GM12878 (cell line): ENCODE data around the gene CCR7. TPM values are rescaled to one million over a fixed set of nuclear protein-coding genes. Genes with fewer than 3 reads are reported as not detected.

ENCODE experiments used
- ATAC-seq: fragments of 200-7000 bp; cut with Tn5 transposase; 3 replicates; pipeline ENCODE4 v1.9.1; 2020; ENCODE audit warnings: mild to moderate bottlenecking, moderate library complexity
- BruUV-seq: library from RNA; stranded (reverse); fragments of 400-500 nt; replicated peaks from 2 replicates; lab custom pipeline; 2021; lab: Mats Ljungman, UMichigan
- CTCF ChIA-PET: fragments of 300-600 bp; sonication (Branson Sonifier 250); formaldehyde crosslinking; extraction: SDS; loops from one replicate; lab custom pipeline; 2021; ENCODE audit warnings: inconsistent platforms; lab: Yijun Ruan, JAX
- POLR2A ChIA-PET: fragments of 350-600 bp; formaldehyde crosslinking; extraction: SDS; loops from one replicate; lab custom pipeline; 2021; ENCODE audit warnings: inconsistent platforms; lab: Charles Lee
- RAD21 ChIA-PET: fragments of 300-600 bp; sonication (Branson Sonifier 250); formaldehyde crosslinking; loops from one replicate; lab custom pipeline; 2023; ENCODE audit warnings: antibody characterized with exemption; ENCODE audit not compliant: unreplicated experiment; lab: Charles Lee
- SMC1A ChIA-PET: fragments of 300-600 bp; sonication (Branson Sonifier 250); formaldehyde crosslinking; loops from one replicate; lab custom pipeline; 2023; ENCODE audit not compliant: unreplicated experiment, uncharacterized antibody; lab: Charles Lee
- DNase-seq: peaks from one replicate; pipeline ENCODE4 v3.0.0-alpha.2; 2011; ENCODE audit warnings: low read depth, low spot score
- FAIRE-seq: peaks from 3 replicates; lab custom pipeline; 2011; peaks lifted over from hg19 to GRCh38; lab: Jason Lieb, UNC
- H2AFZ ChIP-seq: 2 replicates; pipeline ENCODE4 v1.6.0; 2011; ENCODE audit warnings: low read depth, low read length, control low read depth; ENCODE audit not compliant: control insufficient read depth
- H3K27ac ChIP-seq: 2 replicates; pipeline ENCODE4 v1.5.1; 2011; ENCODE audit warnings: control low read depth; ENCODE audit not compliant: control insufficient read depth, insufficient read depth
- H3K27me3 ChIP-seq, 2 experiments: replicated peaks in 1 of 2; 2 replicates each; pipeline versions ENCODE4 v1.6.0 to v1.6.1; 2011; ENCODE audit warnings: low read length in 1 of 2; ENCODE audit not compliant: control insufficient read depth in 2 of 2, insufficient read depth in 2 of 2
- H3K36me3 ChIP-seq, 2 experiments: 2 replicates each; pipeline ENCODE4 v1.5.1; 2011; ENCODE audit warnings: low read length in 1 of 2; ENCODE audit not compliant: control insufficient read depth in 2 of 2, insufficient read depth in 2 of 2
- H3K4me1 ChIP-seq: 2 replicates; pipeline ENCODE4 v1.6.1; 2011; ENCODE audit warnings: mild to moderate bottlenecking, low read length, moderate library complexity, mixed read lengths; ENCODE audit not compliant: control insufficient read depth, insufficient read depth
- H3K4me2 ChIP-seq: 2 replicates; pipeline ENCODE4 v1.6.0; 2011; ENCODE audit warnings: control low read depth; ENCODE audit not compliant: control insufficient read depth, insufficient read depth
- H3K4me3 ChIP-seq: fragments of 200-600 bp; sonication (generic); 2 replicates; pipeline ENCODE4 v1.5.1; 2016
- H3K79me2 ChIP-seq: 2 replicates; pipeline ENCODE4 v1.6.0; 2011; ENCODE audit warnings: low read length; ENCODE audit not compliant: control insufficient read depth, insufficient read depth
- H3K9ac ChIP-seq: 2 replicates; pipeline ENCODE4 v1.8.0; 2011; ENCODE audit warnings: low read length, control low read depth, mixed read lengths; ENCODE audit not compliant: control insufficient read depth, insufficient read depth
- H3K9me3 ChIP-seq: replicated peaks from 3 replicates; pipeline ENCODE4 v1.5.1; 2011; ENCODE audit warnings: mild to moderate bottlenecking, low read length; ENCODE audit not compliant: control insufficient read depth, insufficient read depth
- H4K20me1 ChIP-seq: 2 replicates; pipeline ENCODE4 v1.6.0; 2011; ENCODE audit not compliant: control insufficient read depth, insufficient read depth
- FOS ChIP-seq: IDR thresholded peaks from 3 replicates; pipeline ENCODE4 v1.6.1; 2011; ENCODE audit warnings: borderline replicate concordance; ENCODE audit not compliant: insufficient read length; ENCODE audit errors: extremely low read depth
- IKZF2 ChIP-seq, 2 experiments: fragments of 450-650 bp; IDR thresholded peaks; 2 replicates each; pipeline ENCODE4 v1.6.1; 2017; ENCODE audit warnings: mild to moderate bottlenecking in 2 of 2, moderate library complexity in 2 of 2
- JUNB ChIP-seq: IDR thresholded peaks from 2 replicates; pipeline ENCODE4 v1.6.1; 2016; ENCODE audit warnings: antibody characterized with exemption, mild to moderate bottlenecking
- POLR2AphosphoS2 ChIP-seq: IDR thresholded peaks from 2 replicates; pipeline ENCODE4 v1.6.1; 2011; ENCODE audit warnings: low read depth, mild to moderate bottlenecking, low read length, improper control_type of control experiment, moderate library complexity
- RB1 ChIP-seq: fragments of 450-650 bp; formaldehyde crosslinking; IDR thresholded peaks from 2 replicates; pipeline ENCODE4 v1.6.1; 2017; ENCODE audit warnings: mild to moderate bottlenecking, borderline replicate concordance
- SIN3A ChIP-seq: IDR thresholded peaks from 2 replicates; pipeline ENCODE4 v1.6.1; 2012; ENCODE audit warnings: low read depth, low read length, improper control_type of control experiment
- TCF3 ChIP-seq: IDR thresholded peaks from 2 replicates; pipeline ENCODE4 v1.6.1; 2012; ENCODE audit warnings: low read depth, mild to moderate bottlenecking, low read length, borderline replicate concordance; ENCODE audit not compliant: insufficient read depth
- WGBS: methylation state at CpG from one replicate; pipeline ENCODE4 v1.1.6; 2016; ENCODE audit warnings: low lambda C conversion rate; ENCODE audit not compliant: insufficient replicate concordance, insufficient coverage; ENCODE audit errors: missing lambda C conversion rate; 5-methylcytosine and 5-hydroxymethylcytosine counted together
- in situ Hi-C: fragments of 300-500 bp; cut with MboI; formaldehyde crosslinking; loops from 9 replicates; pipeline ENCODE4 v1.14.3; 2018; ENCODE audit warnings: mixed read lengths
- intact Hi-C: fragments of 100-400 bp; cut with micrococcal nuclease; formaldehyde crosslinking; loops from one replicate; pipeline ENCODE4 v1.14.2; 2022; ENCODE audit not compliant: unreplicated experiment
- polyA plus RNA-seq, 11 experiments: library from polyadenylated mRNA; depleted of rRNA in 4 of 11; unstranded in 6 of 11; stranded (reverse) in 5 of 11; fragments of >200 nt; fragmentation: Nextera tagmentation in 4 of 11; fragmentation: Illumina TruSeq in 1 of 11; extraction: Ambion mirVana in 4 of 11; extraction: Trizol in 1 of 11; gene quantifications; 1 replicate in 1 of 11; 2 replicates in 10 of 11; pipeline versions ENCODE4 v1.2.1 to v1.2.3, GENCODE V29; 2011 to 2016; ENCODE audit warnings: inconsistent platforms in 2 of 11, missing spikeins in 2 of 11, low read depth in 1 of 11
- total RNA-seq, 4 experiments: library from RNA; depleted of rRNA in 3 of 4; stranded (reverse); fragments of >200 nt in 3 of 4; fragmentation: Illumina TruSeq in 1 of 4; extraction: Trizol in 1 of 4; gene quantifications; 2 replicates each; pipeline versions ENCODE4 v1.2.1 to v1.2.3, GENCODE V29; 2013 to 2021
- TF ChIP-seq, protein P1 (sequence below): fragments of 450-650 bp; IDR thresholded peaks from 2 replicates; pipeline ENCODE4 v1.6.1; 2017; ENCODE audit warnings: borderline replicate concordance
- TF ChIP-seq, protein P2 (sequence below): IDR thresholded peaks from 2 replicates; pipeline ENCODE4 v1.6.1; 2012; ENCODE audit warnings: low read length, inconsistent platforms
- TF ChIP-seq, protein P3 (sequence below): fragments of 450-650 bp; IDR thresholded peaks from 2 replicates; pipeline ENCODE4 v1.6.1; 2016; ENCODE audit warnings: mild to moderate bottlenecking

Gene CCR7
- total and polyA plus RNA-seq, 10 of the 15 experiments (the other 5 are each of a cell fraction or from before 2014, with no cell fraction given): 131 to 1,171 (median 260) TPM

DNA sequence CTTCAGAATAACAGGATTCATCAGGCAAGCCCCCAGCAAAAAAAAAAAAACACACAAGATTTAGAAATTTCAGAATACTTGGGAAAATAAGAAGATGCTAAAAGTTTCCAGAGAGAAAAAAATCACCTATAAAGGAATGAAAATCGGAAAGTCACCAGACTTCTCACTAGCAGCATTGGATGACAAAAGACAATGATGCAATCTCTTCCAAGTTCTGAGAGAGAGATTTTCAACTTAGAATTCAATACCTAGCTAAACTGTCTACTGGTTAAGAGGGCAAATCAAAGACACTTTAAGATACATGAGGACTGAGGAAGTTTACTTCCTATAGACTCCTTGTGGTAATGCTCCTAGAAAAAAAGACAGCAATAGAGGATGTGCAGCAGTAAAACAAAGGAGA is 40.0 kb downstream of the CCR7 start:
- H3K9ac ChIP-seq: no peak overlapping the region
- FAIRE-seq (no peak), DNase-seq (no peak), ATAC-seq (no peak)
- H3K4me2 ChIP-seq: no peak overlapping the region
- POLR2A ChIA-PET: interaction anchor here (0.6 kb wide), 1 partner anchor 79 kb away, joined by 3 read pairs; no protein-coding TSS in a partner anchor
- CTCF ChIA-PET: interaction anchor here (0.9 to 19.2 kb wide), 5 partner anchors 10 to 110 kb away, joined by 3 to 289 read pairs (median 6); partner anchors contain the start of gene IGFBP4
- in situ Hi-C loops (loop anchor here (25.0 kb wide), 1 partner anchor 88 kb away; the partner anchor contains the start of gene IGFBP4), intact Hi-C loops (no loop called here)
- SMC1A ChIA-PET: interaction anchor here (0.9 to 10.7 kb wide), 2 partner anchors 7 to 49 kb away, joined by 5 to 120 read pairs; no protein-coding TSS in a partner anchor
- TF ChIP-seq IKZF2 (IDR thresholded peaks at IDR 0.05) (no peak), FOS (no peak), RB1 (no peak), POLR2AphosphoS2 (no peak), SIN3A (no peak), TCF3 (no peak), JUNB (no peak)
- TF ChIP-seq, protein P1, sequence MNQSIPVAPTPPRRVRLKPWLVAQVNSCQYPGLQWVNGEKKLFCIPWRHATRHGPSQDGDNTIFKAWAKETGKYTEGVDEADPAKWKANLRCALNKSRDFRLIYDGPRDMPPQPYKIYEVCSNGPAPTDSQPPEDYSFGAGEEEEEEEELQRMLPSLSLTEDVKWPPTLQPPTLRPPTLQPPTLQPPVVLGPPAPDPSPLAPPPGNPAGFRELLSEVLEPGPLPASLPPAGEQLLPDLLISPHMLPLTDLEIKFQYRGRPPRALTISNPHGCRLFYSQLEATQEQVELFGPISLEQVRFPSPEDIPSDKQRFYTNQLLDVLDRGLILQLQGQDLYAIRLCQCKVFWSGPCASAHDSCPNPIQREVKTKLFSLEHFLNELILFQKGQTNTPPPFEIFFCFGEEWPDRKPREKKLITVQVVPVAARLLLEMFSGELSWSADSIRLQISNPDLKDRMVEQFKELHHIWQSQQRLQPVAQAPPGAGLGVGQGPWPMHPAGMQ: no peak
- TF ChIP-seq, protein P2, sequence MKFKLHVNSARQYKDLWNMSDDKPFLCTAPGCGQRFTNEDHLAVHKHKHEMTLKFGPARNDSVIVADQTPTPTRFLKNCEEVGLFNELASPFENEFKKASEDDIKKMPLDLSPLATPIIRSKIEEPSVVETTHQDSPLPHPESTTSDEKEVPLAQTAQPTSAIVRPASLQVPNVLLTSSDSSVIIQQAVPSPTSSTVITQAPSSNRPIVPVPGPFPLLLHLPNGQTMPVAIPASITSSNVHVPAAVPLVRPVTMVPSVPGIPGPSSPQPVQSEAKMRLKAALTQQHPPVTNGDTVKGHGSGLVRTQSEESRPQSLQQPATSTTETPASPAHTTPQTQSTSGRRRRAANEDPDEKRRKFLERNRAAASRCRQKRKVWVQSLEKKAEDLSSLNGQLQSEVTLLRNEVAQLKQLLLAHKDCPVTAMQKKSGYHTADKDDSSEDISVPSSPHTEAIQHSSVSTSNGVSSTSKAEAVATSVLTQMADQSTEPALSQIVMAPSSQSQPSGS: no peak
- TF ChIP-seq, protein P3, sequence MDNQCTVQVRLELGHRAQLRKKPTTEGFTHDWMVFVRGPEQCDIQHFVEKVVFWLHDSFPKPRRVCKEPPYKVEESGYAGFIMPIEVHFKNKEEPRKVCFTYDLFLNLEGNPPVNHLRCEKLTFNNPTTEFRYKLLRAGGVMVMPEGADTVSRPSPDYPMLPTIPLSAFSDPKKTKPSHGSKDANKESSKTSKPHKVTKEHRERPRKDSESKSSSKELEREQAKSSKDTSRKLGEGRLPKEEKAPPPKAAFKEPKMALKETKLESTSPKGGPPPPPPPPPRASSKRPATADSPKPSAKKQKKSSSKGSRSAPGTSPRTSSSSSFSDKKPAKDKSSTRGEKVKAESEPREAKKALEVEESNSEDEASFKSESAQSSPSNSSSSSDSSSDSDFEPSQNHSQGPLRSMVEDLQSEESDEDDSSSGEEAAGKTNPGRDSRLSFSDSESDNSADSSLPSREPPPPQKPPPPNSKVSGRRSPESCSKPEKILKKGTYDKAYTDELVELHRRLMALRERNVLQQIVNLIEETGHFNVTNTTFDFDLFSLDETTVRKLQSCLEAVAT: no peak
- no peak overlapping the region for H2AFZ ChIP-seq
- no peaks in the 10 kb centered on the region for H3K36me3 ChIP-seq
- RAD21 ChIA-PET: interaction anchor here (1.2 kb wide), 1 partner anchor 8 kb away, joined by 4 read pairs; no protein-coding TSS in a partner anchor
- no peak overlapping the region for H3K27ac ChIP-seq
- no peak overlapping the region for H3K4me3 ChIP-seq
- no peaks in the 10 kb centered on the region; a peak in 1 of 4 replicates for H3K27me3 ChIP-seq
- H4K20me1 ChIP-seq: no peaks in the 10 kb centered on the region
- no TSS peak for BruUV-seq
- H3K79me2 ChIP-seq: no peaks in the 10 kb centered on the region
- H3K9me3 ChIP-seq: peaks cover 5% of the 10 kb centered on the region; the same call in 2 of the 3 replicates
- peaks cover under 1% of the 10 kb centered on the region; the same call in 1 of the 2 replicates for H3K4me1 ChIP-seq
- WGBS: 80% methylated on average over 1 of the region's 1 CpG
